HG03135 (cell line): ENCODE data around the gene ARHGAP33.
"Not testable (repeated sequence)": the region's sequence is repeated elsewhere in the genome, so short reads cannot be mapped to it uniquely, and the experiment has no call there.

Experiments
- ATAC-seq: cut with Tn5 transposase; IDR thresholded peaks from one replicate; pipeline ENCODE4 v1.9.1; 2021; ENCODE audit warnings: mild to moderate bottlenecking, moderate library complexity; ENCODE audit not compliant: unreplicated experiment

The ARHGAP33 gene

GRCh38 chr19:35822579-35822978 lies 47.2 kb downstream of the ARHGAP33 start:
- ATAC-seq, result no peak

GRCh38 chr19:35824150-35824549 lies 48.8 kb downstream of the ARHGAP33 start:
- no peak for ATAC-seq

- ATAC-seq, result no peak
Observed at GRCh38 chr19:35828692-35829301, 53.4 kb downstream of the ARHGAP33 start.

- no peak for ATAC-seq
Observed at GRCh38 chr19:35830986-35831385, 55.6 kb downstream of the ARHGAP33 start.

- ATAC-seq, result no peak
Observed at GRCh38 chr19:35832054-35832453, 56.7 kb downstream of the ARHGAP33 start.

GRCh38 chr19:35833972-35834371 lies 58.6 kb downstream of the ARHGAP33 start:
- no peak for ATAC-seq

GRCh38 chr19:35836096-35836495 lies 60.7 kb downstream of the ARHGAP33 start:
- ATAC-seq, result not testable (repeated sequence)
